Heart left ventricle (tissue), 16 donors: ENCODE results near the gene NACAD. TPM values are rescaled to one million over a fixed set of nuclear protein-coding genes. Genes with fewer than 3 reads are reported as not detected.

ENCODE experiments used
- ATAC-seq, 4 donors: fragments of 200-7000 bp; cut with Tn5 transposase; one replicate each; pipeline ENCODE4 v1.9.1; 2020 to 2022; ENCODE audit warnings: moderate library complexity in 4 of 4, mild to moderate bottlenecking in 3 of 4, moderate number of reproducible peaks in 1 of 4
- DNase-seq, 5 donors: peaks; one replicate each; pipeline ENCODE4 v3.0.0-alpha.2; 2020
- H3K27ac ChIP-seq, 12 donors: fragments of 200-600 bp; sonication (generic) in 4 of 12; one replicate each; pipeline versions ENCODE4 v1.5.0 to v1.8.0; 2016 to 2022; ENCODE audit warnings: mild to moderate bottlenecking in 2 of 12
- H3K27me3 ChIP-seq, 9 donors: fragments of 200-600 bp; sonication (generic) in 2 of 9; one replicate each; pipeline versions ENCODE4 v1.5.1 to v1.8.0; 2016 to 2022; ENCODE audit warnings: mild to moderate bottlenecking in 3 of 9
- H3K36me3 ChIP-seq, 9 donors: fragments of 200-600 bp; sonication (generic) in 2 of 9; one replicate each; pipeline versions ENCODE4 v1.5.0 to v1.8.0; 2018 to 2022; ENCODE audit warnings: mild to moderate bottlenecking in 2 of 9
- H3K4me1 ChIP-seq, 12 donors: fragments of 200-600 bp; sonication (generic) in 4 of 12; one replicate each; pipeline versions ENCODE4 v1.5.0 to v1.8.0; 2016 to 2022; ENCODE audit warnings: mild to moderate bottlenecking in 3 of 12
- H3K4me3 ChIP-seq, 12 donors: fragments of 200-600 bp; sonication (generic) in 4 of 12; one replicate each; pipeline versions ENCODE4 v1.5.0 to v1.8.0; 2017 to 2022; ENCODE audit warnings: mild to moderate bottlenecking in 9 of 12, moderate library complexity in 4 of 12
- H3K9me3 ChIP-seq, 12 donors: fragments of 200-600 bp; sonication (generic) in 4 of 12; one replicate each; pipeline versions ENCODE4 v1.5.0 to v1.8.0; 2016 to 2022; ENCODE audit warnings: mild to moderate bottlenecking in 1 of 12
- POLR2A ChIP-seq, 2 donors: fragments of 450-650 bp; IDR thresholded peaks; one replicate each; pipeline ENCODE4 v1.6.1; 2017; ENCODE audit warnings: antibody characterized with exemption in 2 of 2, mild to moderate bottlenecking in 2 of 2, moderate library complexity in 2 of 2
- WGBS, 4 donors: extraction: QIAGEN DNeasy Blood & Tissue Kit in 2 of 4; methylation state at CpG; one replicate each; pipeline versions ENCODE4 v1.1.5 to v1.1.7; 2013 to 2018; 5-methylcytosine and 5-hydroxymethylcytosine counted together
- intact Hi-C, 10 donors: fragments of 100-400 bp; cut with DNase I; formaldehyde crosslinking; loops; one replicate each; pipeline versions ENCODE4 v1.11.1 to v1.14.2; 2022
- polyA plus RNA-seq, 2 donors: library from polyadenylated mRNA; stranded (reverse); fragments of 200-250 nt; gene quantifications; one replicate each; pipeline ENCODE4 v1.2.3, GENCODE V29; 2013
- total RNA-seq, 9 donors: library from RNA; depleted of rRNA in 2 of 9; stranded (reverse); fragments of >200 nt in 2 of 9; fragmentation: NEBNext Ultra II Directional in 3 of 9; extraction: Animal tissue kit (Norgen Biotek cat#: 25700) in 3 of 9; gene quantifications; one replicate each; pipeline versions ENCODE4 v1.1.0 to v1.2.4, GENCODE V29; 2016 to 2023
- TF ChIP-seq, protein P1 (sequence below), 12 donors: fragments of 200-600 bp; sonication (generic) in 4 of 12; IDR thresholded peaks; one replicate each; pipeline versions ENCODE4 v1.5.0 to v1.8.0; 2018 to 2022; ENCODE audit warnings: antibody characterized with exemption in 12 of 12, mild to moderate bottlenecking in 5 of 12
- donor health status: ischemic (EF 13 %, LVEDD 7.1; RV severe dilation, severe dysfunction).
- donor health status: healthy with polysubstance abuse.
- donor health status: DM: no; HTN: yes; CAD: no.
- donor health status: DM: no; HTN: no; CAD: no.
- donor health status: ischemic (EF 25% LVEDD 6.9; RV normal size, moderate dysfunction).
- donor health status: ischemic (EF 25% LVEDD 5.7; RV mildly dilated, moderate dysfunction).
- donor health status: healthy.
- donor health status: DM: yes; HTN: yes; CAD: no.
- donor health status: ischemic (EF 35%, LVEDD 5.7; RV mildly dilated, moderate dysfunction).
- donor health status: nonischemic (EF 11% LVEDD 7.7; RV severe dilation, severe dysfunction).
- donor health status: DM: yes; HTN: yes; CAD: no.
- donor health status: PGD.
- donor health status: ischemic (EF 29% LVEDD 5.4; RV normal size, mild dysfunction).
- donor health status: nonischemic (EF 23%, LVEDD 6.1; RV moderate dilation, normal function).

Gene NACAD
- total and polyA plus RNA-seq, 11 donors, result 1.9 to 16.3 (median 5.3) TPM

DNA sequence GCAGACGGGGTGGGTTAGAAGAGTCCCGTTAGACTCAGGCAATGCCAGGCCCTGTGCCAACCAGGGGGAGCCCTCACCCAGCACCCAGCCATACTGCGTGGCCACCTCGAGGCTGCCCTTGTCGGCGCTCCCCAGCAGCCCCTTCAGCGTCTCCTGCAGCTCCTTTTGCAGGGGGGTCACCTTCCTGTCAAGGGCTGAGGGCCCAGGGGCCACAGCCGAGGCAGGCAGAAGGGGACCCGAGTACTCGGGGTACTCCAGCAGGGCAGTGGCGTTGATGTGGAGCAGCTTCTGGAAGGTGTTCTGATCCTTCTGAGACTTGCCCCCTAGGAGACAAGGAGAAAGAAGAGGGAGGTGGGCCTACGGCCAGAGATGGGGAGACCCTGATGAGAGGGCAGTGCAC lies 13.0 kb upstream of the NACAD start:
- peaks cover 8 to 94% (median 88%) of the 10 kb centered on the region in 9 donors for H3K36me3 ChIP-seq
- TF ChIP-seq, protein P1, sequence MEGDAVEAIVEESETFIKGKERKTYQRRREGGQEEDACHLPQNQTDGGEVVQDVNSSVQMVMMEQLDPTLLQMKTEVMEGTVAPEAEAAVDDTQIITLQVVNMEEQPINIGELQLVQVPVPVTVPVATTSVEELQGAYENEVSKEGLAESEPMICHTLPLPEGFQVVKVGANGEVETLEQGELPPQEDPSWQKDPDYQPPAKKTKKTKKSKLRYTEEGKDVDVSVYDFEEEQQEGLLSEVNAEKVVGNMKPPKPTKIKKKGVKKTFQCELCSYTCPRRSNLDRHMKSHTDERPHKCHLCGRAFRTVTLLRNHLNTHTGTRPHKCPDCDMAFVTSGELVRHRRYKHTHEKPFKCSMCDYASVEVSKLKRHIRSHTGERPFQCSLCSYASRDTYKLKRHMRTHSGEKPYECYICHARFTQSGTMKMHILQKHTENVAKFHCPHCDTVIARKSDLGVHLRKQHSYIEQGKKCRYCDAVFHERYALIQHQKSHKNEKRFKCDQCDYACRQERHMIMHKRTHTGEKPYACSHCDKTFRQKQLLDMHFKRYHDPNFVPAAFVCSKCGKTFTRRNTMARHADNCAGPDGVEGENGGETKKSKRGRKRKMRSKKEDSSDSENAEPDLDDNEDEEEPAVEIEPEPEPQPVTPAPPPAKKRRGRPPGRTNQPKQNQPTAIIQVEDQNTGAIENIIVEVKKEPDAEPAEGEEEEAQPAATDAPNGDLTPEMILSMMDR (IDR thresholded peaks at IDR 0.05), result no peak
- no peak for TF ChIP-seq POLR2A (IDR thresholded peaks at IDR 0.05)
- no peak for DNase-seq
- no peaks in the 10 kb centered on the region for H3K9me3 ChIP-seq
- ATAC-seq, result no peak
- WGBS, 4 donors, result 87 to 94% (median 92%) methylated on average over 8 to 12 of the region's 12 CpGs
- intact Hi-C loops, result no loop called here
- H3K27me3 ChIP-seq, result no peaks in the 10 kb centered on the region
- no peak overlapping the region for H3K4me3 ChIP-seq
- no peak overlapping the region for H3K27ac ChIP-seq
- H3K4me1 ChIP-seq, result peaks cover 0 to 36% (median 7%) of the 10 kb centered on the region in 12 donors

DNA sequence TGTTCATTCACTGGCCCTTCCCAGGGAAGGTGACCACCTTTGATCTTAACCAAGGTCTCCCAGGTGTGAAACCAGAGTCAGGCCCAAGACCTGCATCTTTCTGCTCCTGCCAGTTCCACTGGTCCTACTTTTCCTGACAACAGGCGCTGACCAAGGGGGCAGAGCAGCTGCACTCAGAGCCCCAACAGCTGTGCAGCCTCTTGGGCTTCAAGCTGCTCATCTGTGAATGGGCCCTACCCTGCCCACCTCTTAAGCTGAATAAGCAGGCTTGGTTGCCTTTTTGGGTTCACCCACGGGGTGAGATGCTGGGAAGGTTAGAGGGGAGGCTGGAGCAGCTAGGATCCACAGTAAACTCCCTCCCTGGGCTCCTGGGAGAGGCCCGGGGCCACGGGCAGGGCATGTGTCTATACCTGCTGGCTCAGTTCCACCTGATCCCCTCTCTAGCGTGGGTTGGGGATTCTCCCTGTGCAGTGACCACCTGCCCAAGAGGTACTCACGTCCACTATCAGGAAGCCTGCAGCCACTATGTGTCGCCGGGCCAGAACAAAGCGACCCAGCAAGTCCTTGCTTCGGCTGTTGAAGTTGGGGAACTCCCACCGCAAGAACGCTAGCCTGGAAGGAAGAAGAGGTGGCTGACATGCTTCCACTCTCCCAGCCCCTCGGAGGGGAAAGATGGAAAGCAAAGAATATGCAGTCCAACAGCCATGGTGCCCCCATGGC lies 12.2 kb upstream of the NACAD start:
- Histone ChIP-seq H3K27ac (no peak overlapping the region), H3K36me3 (peaks cover 8 to 86% (median 79%) of the 10 kb centered on the region in 9 donors), H3K9me3 (no peaks in the 10 kb centered on the region), H3K4me3 (no peak overlapping the region), H3K27me3 (no peaks in the 10 kb centered on the region), H3K4me1 (peaks cover 0 to 27% (median 5%) of the 10 kb centered on the region in 12 donors)
- WGBS, 4 donors, result 89 to 96% (median 93%) methylated on average over 8 to 13 of the region's 13 CpGs
- intact Hi-C loops, result no loop called here
- ATAC-seq (no peak), DNase-seq (no peak)
- TF ChIP-seq POLR2A (IDR thresholded peaks at IDR 0.05), result no peak
- TF ChIP-seq, protein P1 (IDR thresholded peaks at IDR 0.05), result no peak

DNA sequence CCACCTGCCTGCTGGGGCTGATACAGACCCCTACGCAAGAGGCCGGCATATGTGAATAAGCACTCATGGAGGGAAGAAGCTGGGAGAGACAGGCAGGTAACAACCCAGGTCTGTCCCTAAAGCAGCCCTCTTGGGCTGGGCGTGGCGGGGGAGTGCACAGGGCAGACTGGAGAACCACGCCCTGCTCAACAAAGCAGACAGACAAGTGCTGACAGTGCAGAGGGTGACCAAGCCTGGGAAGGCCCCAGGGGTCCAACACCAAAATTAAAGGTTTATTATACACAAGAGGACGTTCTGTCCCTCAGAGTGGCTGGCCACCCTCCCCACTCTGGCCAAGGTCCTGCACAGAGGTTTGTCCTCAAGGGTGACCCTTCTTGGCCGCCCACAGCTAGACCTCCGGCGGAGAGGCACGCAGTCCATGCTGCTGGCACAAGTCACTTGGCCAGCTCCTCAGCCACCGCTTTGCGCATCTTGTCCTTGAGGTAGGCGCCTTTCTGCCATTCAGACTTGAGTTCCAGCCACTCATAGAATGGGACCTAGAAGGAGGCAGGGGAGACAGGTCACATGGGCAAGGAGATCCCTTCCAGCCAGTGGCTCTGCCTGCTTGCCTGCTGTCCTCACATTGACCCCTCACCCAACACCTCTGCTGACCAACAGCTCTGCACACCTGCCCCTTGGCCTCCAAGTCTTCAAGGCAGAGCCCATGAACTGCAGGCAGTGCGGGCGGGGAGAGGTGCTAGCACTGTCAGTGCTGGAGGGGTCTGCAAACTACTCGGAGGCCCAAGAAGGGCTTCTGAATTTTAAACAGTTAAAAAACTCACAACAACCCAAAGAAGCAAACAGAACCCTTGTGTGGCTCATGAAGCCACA lies 11.4 kb upstream of the NACAD start:
- Histone ChIP-seq H3K4me1 (peaks cover 0 to 20% (median 0%) of the 10 kb centered on the region in 12 donors), H3K9me3 (peaks cover 0 to 2% (median 0%) of the 10 kb centered on the region in 12 donors), H3K27ac (no peak overlapping the region), H3K27me3 (no peaks in the 10 kb centered on the region), H3K36me3 (peaks cover 8 to 78% (median 71%) of the 10 kb centered on the region in 9 donors), H3K4me3 (no peak overlapping the region)
- intact Hi-C loops, result no loop called here
- WGBS, 4 donors, result 92 to 97% (median 94%) methylated on average over 11 to 16 of the region's 16 CpGs
- no peak for DNase-seq
- no peak for TF ChIP-seq POLR2A (IDR thresholded peaks at IDR 0.05)
- TF ChIP-seq, protein P1 (IDR thresholded peaks at IDR 0.05), result no peak
- peak in 1 of 4 donors; percentile 11 for ATAC-seq
